Umbilical cord (tissue), 2 donors: Measurements from ENCODE around the gene WDR27. TPM values are rescaled to one million over a fixed set of nuclear protein-coding genes. Genes with fewer than 3 reads are reported as not detected.
A peak's percentile ranks its signal among the peaks of the same experiment; 100 is the strongest.
"Not testable (repeated sequence)": the region's sequence is repeated elsewhere in the genome, so short reads cannot be mapped to it uniquely, and the experiment has no call there.

ENCODE experiments used
- DNase-seq: peaks from one replicate; pipeline ENCODE4 v3.0.0-alpha.2; 2015; ENCODE audit warnings: low spot score
- total RNA-seq: library from RNA; depleted of rRNA; stranded (reverse); fragments of >200 nt; gene quantifications from one replicate; pipeline ENCODE4 v1.2.3, GENCODE V29; 2014; ENCODE audit warnings: low replicate concordance; ENCODE audit not compliant: insufficient read depth

Gene WDR27
- total RNA-seq, 1 donor from 2014 or later, result 19.0 TPM

- no peak for DNase-seq
Measured at GRCh38 chr6:169710009-169710408, 8.2 kb upstream of the WDR27 start.

DNA sequence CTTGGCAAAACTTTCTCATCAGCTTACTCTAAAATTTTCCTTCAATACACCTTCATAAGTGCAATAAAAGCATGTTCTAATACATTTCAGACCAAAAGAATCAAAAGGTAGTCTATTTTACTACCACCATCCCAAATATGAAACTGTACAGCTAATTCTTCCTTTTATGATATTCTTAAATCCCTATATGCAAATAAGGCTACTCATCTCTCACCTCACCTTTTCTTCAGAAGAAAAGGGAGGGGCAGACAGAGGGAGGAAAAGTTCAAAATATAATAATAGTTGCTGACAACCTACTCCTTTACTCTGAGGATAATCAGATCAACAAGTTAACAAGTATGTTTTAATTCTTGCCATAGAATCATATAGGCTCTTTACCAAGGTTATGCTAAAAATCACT is 7.5 kb upstream of the WDR27 start:
- no peak for DNase-seq

DNA sequence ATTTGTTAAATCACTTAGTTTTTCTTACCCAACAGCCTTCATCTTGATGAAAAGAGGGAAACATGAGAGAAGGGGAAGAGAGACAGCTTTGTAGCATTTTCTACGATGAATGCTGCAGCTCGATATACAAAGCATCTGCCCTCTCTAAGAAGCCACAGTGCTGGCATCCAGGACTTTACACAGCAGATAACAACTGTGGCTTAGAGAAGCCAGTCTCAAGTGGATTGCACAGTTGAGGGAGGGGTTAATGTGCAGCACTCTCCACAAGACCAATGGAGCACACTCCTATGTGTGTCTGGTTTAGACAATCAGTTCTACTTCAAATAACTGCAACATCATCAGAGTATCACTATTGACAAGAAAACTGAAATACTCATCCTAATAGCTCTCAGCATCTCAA is 5.9 kb upstream of the WDR27 start:
- DNase-seq, result no peak

- DNase-seq, result no peak
Measured at GRCh38 chr6:169702840-169703246, 1.0 kb upstream of the WDR27 start.

GRCh38 chr6:169701311-169701953 is 397 bp downstream of the WDR27 start:
- DNase-seq, result no peak

DNA sequence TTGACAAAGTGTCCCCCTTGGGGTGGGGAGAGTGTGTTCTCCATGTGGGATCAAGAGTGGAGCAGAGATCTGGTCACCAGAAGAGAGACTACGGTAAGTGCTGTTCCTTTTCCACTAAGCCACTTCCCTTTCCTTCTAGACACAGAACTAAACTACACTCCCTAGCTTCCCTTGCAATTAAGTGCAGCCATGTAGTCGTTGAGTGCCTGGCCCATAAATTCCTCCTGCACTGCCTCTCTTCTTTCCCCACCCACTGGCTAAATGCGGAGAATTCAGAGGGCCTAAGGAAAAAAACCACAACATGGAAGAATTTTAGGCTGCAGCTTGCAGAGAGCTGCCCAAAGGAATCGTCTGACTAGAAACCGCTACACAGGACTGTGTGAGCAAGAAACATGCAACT is 1.5 kb downstream of the WDR27 start:
- no peak for DNase-seq

DNA sequence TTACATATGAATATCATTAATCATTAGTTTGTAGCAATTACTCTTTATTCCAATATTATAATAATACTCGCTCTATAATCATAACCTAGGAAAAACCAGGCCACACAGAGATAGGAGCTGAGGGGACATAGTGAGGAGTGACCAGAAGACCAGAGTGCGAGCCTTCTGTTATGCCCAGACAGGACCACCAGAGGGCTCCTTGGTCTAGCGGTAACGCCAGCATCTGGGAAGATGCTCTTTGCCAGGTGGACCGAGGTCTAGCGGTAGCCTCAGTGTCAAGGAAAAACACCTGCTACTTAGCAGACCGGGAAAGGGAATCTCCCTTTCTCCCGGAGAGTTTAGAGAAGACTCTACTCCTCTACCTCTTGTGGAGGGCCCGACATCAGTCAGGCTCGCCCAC is 4.7 kb downstream of the WDR27 start:
- DNase-seq, result not testable (repeated sequence)

- DNase-seq, result no peak
Measured at GRCh38 chr6:169695131-169695530, 6.7 kb downstream of the WDR27 start.

GRCh38 chr6:169692516-169692915 is 9.3 kb downstream of the WDR27 start:
- DNase-seq, result no peak

- DNase-seq, result no peak
Measured at GRCh38 chr6:169691260-169691659, 10.6 kb downstream of the WDR27 start.

- no peak for DNase-seq
Measured at GRCh38 chr6:169689287-169689686, 12.5 kb downstream of the WDR27 start.

GRCh38 chr6:169685860-169686259 is 16.0 kb downstream of the WDR27 start:
- DNase-seq, result no peak

DNA sequence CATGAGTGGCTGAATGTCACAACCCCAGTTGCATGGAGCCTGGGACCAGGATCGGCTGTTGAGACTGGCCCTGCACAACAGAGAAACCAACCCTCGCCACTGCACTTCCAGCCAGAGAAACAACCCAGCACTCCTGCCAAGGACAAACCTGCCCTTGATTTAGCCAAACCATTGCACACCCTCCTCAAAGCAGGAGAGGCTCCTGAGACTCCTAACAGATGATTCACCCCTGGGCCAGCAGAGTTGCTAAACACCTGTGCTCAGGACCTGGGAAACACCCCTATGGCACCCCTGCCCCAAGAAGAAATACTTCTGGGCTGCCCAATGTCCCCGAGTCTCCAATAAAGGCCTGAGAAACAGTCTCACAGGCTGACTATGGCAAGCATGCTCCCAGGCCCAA is 17.8 kb downstream of the WDR27 start:
- no peak for DNase-seq

DNA sequence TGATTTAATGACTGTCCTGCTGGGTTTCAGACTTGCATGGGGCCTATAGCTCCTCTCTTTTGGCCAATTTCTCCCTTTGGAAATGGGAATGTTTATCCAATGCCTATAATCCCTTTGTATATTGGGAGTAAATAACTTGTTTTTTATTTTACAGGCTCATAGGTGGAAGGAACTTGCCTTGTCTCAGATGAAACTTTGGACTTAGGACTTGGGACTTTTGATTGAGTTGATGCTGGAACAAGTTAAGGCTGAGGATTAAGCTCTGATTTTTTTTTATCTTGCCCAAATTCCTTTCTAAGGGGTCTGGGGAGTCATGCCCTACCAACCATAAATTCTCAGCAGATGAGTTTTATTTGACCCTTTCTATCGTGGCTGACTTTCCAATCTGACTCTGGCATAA is 23.5 kb downstream of the WDR27 start:
- no peak for DNase-seq

DNA sequence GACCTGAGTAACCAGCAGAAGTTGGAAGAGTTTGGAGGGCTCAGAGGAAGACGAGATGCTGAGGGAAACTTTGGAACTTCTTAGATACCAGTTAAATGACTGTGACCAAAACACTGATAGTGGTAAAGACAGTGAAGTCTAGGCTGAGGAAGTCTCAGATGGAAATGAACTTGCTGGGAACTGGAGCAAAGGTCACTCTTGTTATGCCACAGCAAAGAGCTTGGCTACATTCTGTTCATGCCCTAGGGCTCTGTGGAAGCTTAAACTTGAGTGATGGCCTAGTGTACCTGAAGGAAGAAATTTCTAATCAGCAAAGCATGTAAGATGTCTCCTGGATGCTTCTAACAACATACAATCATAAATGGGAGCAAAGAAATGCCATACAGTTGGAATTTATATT is 24.7 kb downstream of the WDR27 start:
- no peak for DNase-seq

DNA sequence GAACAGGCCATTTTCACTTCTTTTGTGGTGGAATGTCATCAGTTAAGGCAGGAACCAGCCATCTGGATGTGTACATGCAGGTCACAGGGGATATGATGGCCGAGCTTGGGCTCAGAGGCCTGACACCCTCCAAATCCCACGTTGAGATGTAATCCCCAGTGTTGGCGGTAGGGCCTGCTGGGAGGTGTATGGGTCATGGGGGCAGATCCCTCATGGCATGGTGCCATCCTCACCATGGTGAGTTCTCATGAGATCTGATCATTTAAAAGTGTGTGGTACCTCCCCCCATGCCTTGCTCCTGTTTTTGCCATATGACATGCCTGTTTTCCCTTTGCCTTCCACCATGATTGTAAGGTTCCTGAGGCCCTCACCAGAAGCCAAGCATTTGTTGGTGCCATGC is 26.8 kb downstream of the WDR27 start:
- DNase-seq, result no peak

- no peak for DNase-seq
Measured at GRCh38 chr6:169671563-169671962, 30.3 kb downstream of the WDR27 start.

GRCh38 chr6:169669889-169670288 is 31.9 kb downstream of the WDR27 start:
- DNase-seq, result peak; percentile 26

GRCh38 chr6:169669147-169669546 is 32.7 kb downstream of the WDR27 start:
- no peak for DNase-seq

DNA sequence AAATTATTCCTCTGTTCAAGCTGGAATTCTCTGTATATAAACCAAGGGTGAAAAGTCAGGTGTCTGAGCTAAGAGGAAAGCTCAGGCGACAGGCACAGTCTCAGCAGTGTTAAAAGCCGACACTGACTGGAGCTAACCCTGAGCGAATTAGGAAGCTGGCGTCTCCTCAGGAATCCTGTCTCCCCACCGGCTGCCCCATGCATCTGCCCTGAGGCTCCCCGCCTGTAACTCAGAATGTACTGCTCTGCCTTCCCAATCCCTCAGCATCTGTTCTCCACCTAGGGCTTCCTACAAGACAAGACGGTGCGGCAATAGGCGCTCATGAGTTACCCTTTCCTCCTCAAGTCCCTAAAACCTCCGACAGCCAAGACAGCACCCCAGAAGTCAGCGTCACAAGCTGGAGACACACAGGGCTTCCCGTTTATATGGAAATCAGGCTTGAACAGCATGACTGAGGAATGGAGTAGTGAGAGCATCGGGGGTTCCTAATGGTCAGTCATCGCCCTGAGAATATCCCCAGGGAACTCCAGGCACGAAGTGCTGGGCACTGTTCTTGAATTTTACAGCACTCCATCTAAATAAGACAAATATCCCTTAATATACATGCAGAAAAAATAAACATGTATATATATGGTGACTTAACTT is 33.5 kb downstream of the WDR27 start:
- DNase-seq, result no peak

DNA sequence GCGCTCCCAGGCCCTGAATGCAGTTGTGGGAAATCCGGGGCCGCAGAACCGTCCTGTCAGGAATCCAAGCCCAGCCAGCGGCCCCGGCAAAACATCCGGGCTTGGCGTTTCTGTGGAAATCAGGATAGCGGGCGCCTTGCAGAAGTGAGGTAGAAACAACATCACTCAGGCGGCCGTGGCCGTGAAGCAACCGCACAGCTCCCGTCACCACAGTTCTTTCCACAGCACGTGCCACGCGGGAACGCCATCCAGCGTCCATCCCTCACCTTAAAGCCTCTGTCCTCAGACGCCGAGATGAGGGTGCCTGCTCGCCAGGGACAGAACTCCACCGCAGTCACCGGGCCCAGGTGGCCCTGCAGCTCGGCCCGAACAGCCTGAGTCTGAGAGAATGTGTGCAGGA is 34.1 kb downstream of the WDR27 start:
- DNase-seq, result no peak

GRCh38 chr6:169666441-169666840 is 35.4 kb downstream of the WDR27 start:
- no peak for DNase-seq

- DNase-seq, result no peak
Measured at GRCh38 chr6:169665289-169665688, 36.5 kb downstream of the WDR27 start.

DNA sequence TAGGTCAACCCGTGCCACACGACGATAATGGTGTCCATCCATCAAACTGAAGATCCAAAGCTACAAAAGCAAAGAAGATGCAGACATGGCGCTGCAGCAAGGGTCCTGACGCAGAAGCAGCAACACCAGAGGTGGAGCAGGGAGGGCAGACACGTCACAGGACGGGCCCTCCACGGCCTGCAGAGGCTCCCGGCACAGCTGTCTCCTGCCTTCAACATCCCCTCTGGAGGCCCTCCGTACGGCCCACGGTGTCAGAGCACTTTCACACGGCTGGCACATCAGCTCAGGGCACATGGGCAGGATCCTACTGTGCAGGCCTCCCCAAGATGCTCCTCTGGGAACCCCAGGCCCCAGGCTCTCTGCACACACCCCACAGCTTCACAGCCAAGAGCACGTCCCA is 37.6 kb downstream of the WDR27 start:
- DNase-seq, result no peak
